MM.1S (cell line): ENCODE data around the gene SF3B4.

ENCODE experiments used
- CTCF ChIP-seq: fragments of 300-600 bp; sonication (generic); IDR thresholded peaks from 2 replicates; pipeline ENCODE4 v1.5.1; 2016; ENCODE audit warnings: antibody characterized with exemption, low read length, mixed read lengths
- EZH2phosphoT487 ChIP-seq: fragments of 300-600 bp; sonication (generic); IDR thresholded peaks from 2 replicates; pipeline ENCODE4 v1.6.1; 2018; ENCODE audit warnings: antibody characterized with exemption, low read length

- TF ChIP-seq CTCF = peak; percentile 25
- TF ChIP-seq EZH2phosphoT487 = no peak
Measured at GRCh38 chr1:149885339-149886120, 42.1 kb downstream of the SF3B4 start.
